Endothelial cell of umbilical vein (primary cell): ENCODE data around the gene HFE. TPM values are rescaled to one million over a fixed set of nuclear protein-coding genes. Genes with fewer than 3 reads are reported as not detected.
"Not testable (repeated sequence)": the region's sequence is repeated elsewhere in the genome, so short reads cannot be mapped to it uniquely, and the experiment has no call there.

ENCODE experiments used
- BruUV-seq: library from RNA; stranded (reverse); fragments of 400-500 nt; replicated peaks from 2 replicates; lab custom pipeline; 2021; lab: Mats Ljungman, UMichigan
- CTCF ChIA-PET: fragments of 300-600, 350-600 bp; sonication (Branson Sonifier 250); formaldehyde crosslinking; loops from one replicate; lab custom pipeline; 2021; ENCODE audit warnings: antibody characterized with exemption, inconsistent platforms; lab: Charles Lee
- POLR2A ChIA-PET: fragments of 300-600, 350-600 bp; sonication (Branson Sonifier 250); formaldehyde crosslinking; loops from one replicate; lab custom pipeline; 2021; ENCODE audit warnings: antibody characterized with exemption, inconsistent platforms; lab: Charles Lee
- DNase-seq: peaks from one replicate; pipeline ENCODE4 v3.0.0-alpha.2; 2011; ENCODE audit warnings: low read depth, low spot score
- FAIRE-seq: peaks from 2 replicates; lab custom pipeline; 2011; peaks lifted over from hg19 to GRCh38; lab: Jason Lieb, UNC
- H2AFZ ChIP-seq: 2 replicates; pipeline ENCODE4 v1.6.0; 2012; ENCODE audit warnings: low read depth, low read length, control low read depth, inconsistent platforms
- H3K27ac ChIP-seq: 2 replicates; pipeline ENCODE4 v1.5.1; 2011; ENCODE audit warnings: low read depth, mild to moderate bottlenecking, control low read depth, low read length, moderate library complexity; ENCODE audit not compliant: insufficient read depth
- H3K27me3 ChIP-seq, 2 experiments: 2 replicates each; pipeline versions ENCODE4 v1.6.0 to v1.6.1; 2011; ENCODE audit warnings: low read length in 2 of 2, mixed read lengths in 1 of 2; ENCODE audit not compliant: control insufficient read depth in 2 of 2, insufficient read depth in 2 of 2
- H3K36me3 ChIP-seq, 2 experiments: 2 replicates in 1 of 2; 3 replicates in 1 of 2; pipeline ENCODE4 v1.5.1; 2011; ENCODE audit warnings: low read length in 2 of 2, mild to moderate bottlenecking in 1 of 2, moderate library complexity in 1 of 2; ENCODE audit not compliant: control insufficient read depth in 2 of 2, insufficient read depth in 2 of 2; ENCODE audit errors: extremely low read depth in 1 of 2
- H3K4me1 ChIP-seq: 3 replicates; pipeline ENCODE4 v1.5.1; 2011; ENCODE audit warnings: mild to moderate bottlenecking, low read length; ENCODE audit not compliant: control insufficient read depth, insufficient read depth; ENCODE audit errors: extremely low read depth
- H3K4me2 ChIP-seq: 2 replicates; pipeline ENCODE4 v1.6.1; 2011; ENCODE audit warnings: low read length, control low read depth, mixed read lengths; ENCODE audit not compliant: insufficient read depth
- H3K4me3 ChIP-seq, 3 experiments: fragments of 200-600 bp in 1 of 3; sonication (generic), shearing (Covaris generic) in 1 of 3; replicated peaks in 1 of 3; 2 replicates each; pipeline ENCODE4 v1.5.1; 2011 to 2016; ENCODE audit warnings: control low read depth in 3 of 3, low read length in 3 of 3, mild to moderate bottlenecking in 2 of 3, inconsistent platforms in 1 of 3, low read depth in 1 of 3, moderate library complexity in 1 of 3; ENCODE audit not compliant: insufficient read depth in 1 of 3
- H3K79me2 ChIP-seq: 2 replicates; pipeline ENCODE4 v1.6.0; 2012; ENCODE audit warnings: low read length, inconsistent platforms; ENCODE audit not compliant: control insufficient read depth, insufficient read depth
- H3K9ac ChIP-seq: replicated peaks from 2 replicates; pipeline ENCODE3; 2011; ENCODE audit warnings: low read length, control low read depth; ENCODE audit not compliant: insufficient read depth; ENCODE audit errors: extremely low read depth
- H3K9me1 ChIP-seq: replicated peaks from 3 replicates; pipeline ENCODE4 v1.6.0; 2011; ENCODE audit warnings: mild to moderate bottlenecking, low read length; ENCODE audit not compliant: control insufficient read depth, insufficient read depth; ENCODE audit errors: extremely low read depth
- H3K9me3 ChIP-seq: replicated peaks from 2 replicates; pipeline ENCODE4 v1.5.1; 2012; ENCODE audit warnings: low read length, inconsistent platforms; ENCODE audit not compliant: control insufficient read depth, insufficient read depth
- H4K20me1 ChIP-seq: replicated peaks from 2 replicates; pipeline ENCODE3; 2011; ENCODE audit warnings: mild to moderate bottlenecking, low read length; ENCODE audit not compliant: control insufficient read depth, insufficient read depth; ENCODE audit errors: extremely low read depth
- dilution Hi-C: fragments of 300-500 bp; cut with MboI; formaldehyde crosslinking; loops from one replicate; pipeline ENCODE4 v1.15.0; 2019; ENCODE audit warnings: low sequenced_read_pairs; ENCODE audit not compliant: extremely low pct_ligation_motif_present
- intact Hi-C: fragments of 100-400 bp; cut with micrococcal nuclease; formaldehyde crosslinking; loops from one replicate; pipeline ENCODE4 v1.10.0; 2022
- polyA plus RNA-seq, 4 experiments: library from polyadenylated mRNA; depleted of rRNA in 3 of 4; stranded (reverse) in 3 of 4; unstranded in 1 of 4; fragments of >200 nt; gene quantifications; 2 replicates each; pipeline versions ENCODE4 v1.2.1 to v1.2.3, GENCODE V29; 2011 to 2012; ENCODE audit warnings: missing spikeins in 1 of 4
- total RNA-seq: library from RNA; stranded (reverse); gene quantifications from 2 replicates; pipeline ENCODE4 v1.2.3, GENCODE V29; 2021

Gene HFE
- total and polyA plus RNA-seq, 2 donors (not counting 3 experiments of a cell fraction or from before 2014, with no cell fraction given) = 6.3 to 8.1 TPM

DNA sequence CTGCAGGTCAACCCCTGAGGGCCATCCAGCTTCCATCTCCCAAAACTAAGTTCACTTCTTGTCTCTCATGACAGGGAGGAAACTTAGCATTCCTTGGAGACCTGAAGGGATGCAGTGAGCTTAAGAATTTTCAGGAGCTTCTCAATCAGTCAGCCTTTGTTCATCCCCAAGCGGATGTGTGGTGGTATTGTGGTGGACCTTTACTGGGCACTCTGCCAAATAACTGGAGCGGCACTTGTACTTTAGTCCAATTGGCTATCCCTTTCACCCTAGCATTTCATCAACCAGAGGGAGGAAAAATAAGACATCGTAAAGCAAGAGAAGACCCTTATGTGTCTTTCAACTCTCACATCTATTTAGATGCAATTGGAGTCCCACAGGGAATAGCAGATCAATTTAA, 9.2 kb upstream of the HFE start:
- intact Hi-C loops, H2AFZ ChIP-seq, H3K4me3 ChIP-seq, H3K36me3 ChIP-seq, H4K20me1 ChIP-seq, BruUV-seq, H3K27ac ChIP-seq, DNase-seq, H3K4me2 ChIP-seq, H3K27me3 ChIP-seq, H3K9me1 ChIP-seq, CTCF ChIA-PET, H3K9ac ChIP-seq, H3K4me1 ChIP-seq, dilution Hi-C loops, H3K9me3 ChIP-seq, H3K79me2 ChIP-seq, POLR2A ChIA-PET, FAIRE-seq: not testable (repeated sequence)

DNA sequence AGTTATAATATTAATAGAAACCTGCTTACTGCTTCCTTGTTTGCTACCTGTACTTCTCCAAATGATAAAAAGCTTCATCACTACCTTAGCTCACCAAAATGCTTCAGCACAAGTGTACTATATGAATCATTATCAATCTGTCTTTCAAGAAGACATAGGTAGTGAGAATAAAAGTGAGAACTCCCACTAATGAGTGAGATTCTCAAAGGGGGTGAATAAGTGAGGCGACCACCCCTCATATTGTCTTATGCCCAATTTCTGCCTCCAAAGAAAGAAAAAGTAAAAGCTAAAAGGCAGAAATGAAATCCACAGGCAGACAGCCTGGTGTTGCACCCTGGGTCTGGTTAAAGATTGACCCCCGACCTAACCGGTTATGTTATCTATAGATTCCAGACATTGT, 6.1 kb upstream of the HFE start:
- H3K9me3 ChIP-seq, H3K36me3 ChIP-seq, intact Hi-C loops, H3K79me2 ChIP-seq, BruUV-seq, DNase-seq, H3K27ac ChIP-seq, H3K27me3 ChIP-seq, dilution Hi-C loops, H3K4me3 ChIP-seq, H3K9ac ChIP-seq, H3K4me1 ChIP-seq, H3K4me2 ChIP-seq, H3K9me1 ChIP-seq, FAIRE-seq, H2AFZ ChIP-seq, POLR2A ChIA-PET, H4K20me1 ChIP-seq: not testable (repeated sequence)
- CTCF ChIA-PET = interaction anchor here (1.7 kb wide), 1 partner anchor 12 kb away, joined by 4 read pairs; no protein-coding TSS in a partner anchor
